Activated T-helper 2 cell treated with anti-CD3 and anti-CD28 coated beads, Interferon-gamma antibody, Interleukin-2, Interleukin-4, amounts not matched to agents 10 μg/mL and 5 μg/mL and 100 μg/mL, durations not matched to agents 14 hours and 24 hours and 36 hours (primary cell): ENCODE data around the gene EIF4G1. TPM values are rescaled to one million over a fixed set of nuclear protein-coding genes. Genes with fewer than 3 reads are reported as not detected.

Experiments used
- DNase-seq: peaks from one replicate; pipeline ENCODE4 v3.0.0; 2021; ENCODE audit warnings: low spot score
- H3K27ac Mint-ChIP-seq: one replicate; pipeline ENCODE4 v1.8.0; 2021; ENCODE audit warnings: mixed read lengths
- H3K27me3 Mint-ChIP-seq: one replicate; pipeline ENCODE4 v1.8.0; 2021; ENCODE audit warnings: low read depth, mixed read lengths
- H3K36me3 Mint-ChIP-seq: one replicate; pipeline ENCODE4 v1.8.0; 2021; ENCODE audit warnings: low read depth, mixed read lengths
- H3K4me1 Mint-ChIP-seq: one replicate; pipeline ENCODE4 v1.8.0; 2021; ENCODE audit warnings: low read depth, mixed read lengths
- H3K4me3 Mint-ChIP-seq: one replicate; pipeline ENCODE4 v1.8.0; 2021; ENCODE audit warnings: low read depth, mild to moderate bottlenecking, moderate library complexity, mixed read lengths
- H3K9me3 Mint-ChIP-seq: one replicate; pipeline ENCODE4 v1.8.0; 2021; ENCODE audit warnings: mixed read lengths
- intact Hi-C: fragments of 100-400 bp; cut with micrococcal nuclease; formaldehyde crosslinking; loops from one replicate; pipeline ENCODE4 v1.15.1; 2023
- total RNA-seq: library from RNA; stranded (reverse); gene quantifications from 2 replicates; pipeline ENCODE4 v1.2.3, GENCODE V29; 2022

The EIF4G1 gene
- total RNA-seq, 1 donor from 2014 or later = 628 TPM

DNA sequence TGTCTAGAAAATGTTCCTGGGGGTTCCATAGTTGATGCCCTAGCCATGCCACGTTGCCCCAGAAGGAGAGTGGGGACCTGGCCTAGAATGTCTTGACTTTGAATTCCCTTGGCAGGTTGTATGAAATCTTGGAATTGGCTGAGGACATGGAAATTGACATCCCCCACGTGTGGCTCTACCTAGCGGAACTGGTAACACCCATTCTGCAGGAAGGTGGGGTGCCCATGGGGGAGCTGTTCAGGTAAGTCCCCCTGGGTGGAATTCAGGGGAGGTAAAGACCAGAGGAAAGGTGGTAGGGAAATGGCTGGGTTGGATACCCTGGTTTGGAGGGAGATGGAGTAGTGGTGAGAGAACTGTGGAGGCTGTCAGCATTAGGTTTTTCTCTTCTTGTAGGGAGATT, 14.1 kb downstream of the EIF4G1 start:
- no peaks in the 10 kb centered on the region for H3K9me3 Mint-ChIP-seq
- no peak for DNase-seq
- H3K27ac Mint-ChIP-seq = no peak overlapping the region
- peaks cover 31% of the 10 kb centered on the region for H3K4me1 Mint-ChIP-seq
- peaks cover 97% of the 10 kb centered on the region for H3K36me3 Mint-ChIP-seq
- intact Hi-C loops = no loop called here
- no peak overlapping the region for H3K4me3 Mint-ChIP-seq
- H3K27me3 Mint-ChIP-seq = no peaks in the 10 kb centered on the region

DNA sequence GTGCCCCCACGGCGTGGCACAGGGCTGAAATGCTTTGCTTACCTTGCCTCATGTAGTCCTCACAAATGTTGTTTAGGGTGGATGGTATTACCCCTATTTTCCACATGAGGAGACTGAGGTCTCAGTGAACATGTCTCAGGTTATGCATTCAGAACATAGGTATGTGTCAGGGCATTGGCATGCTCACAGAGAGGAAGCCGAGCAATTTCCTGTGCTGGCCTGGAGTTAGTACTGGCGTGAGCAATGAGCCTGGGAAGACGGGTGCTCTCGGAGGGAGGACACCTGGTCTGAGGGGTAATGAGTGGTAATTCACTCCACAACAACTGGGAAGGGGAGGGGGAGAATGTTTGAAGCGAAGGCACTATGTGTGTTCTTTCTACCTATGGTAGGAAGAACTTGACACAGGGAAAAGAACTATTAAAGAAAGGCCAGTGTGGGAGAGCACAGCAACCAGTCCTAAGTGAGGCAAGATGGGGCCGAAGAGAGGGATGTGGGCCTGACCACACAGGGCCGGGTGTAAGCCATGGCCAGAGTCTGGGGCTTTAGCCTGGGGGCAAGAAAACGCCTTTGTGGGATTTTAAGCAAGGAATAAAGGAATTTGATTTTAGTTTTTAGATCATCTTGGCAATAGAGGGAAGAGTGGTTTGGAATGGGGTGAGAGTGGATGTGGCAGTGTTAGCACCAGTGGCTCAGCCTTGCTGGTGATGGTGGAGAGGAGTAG, 18.1 kb downstream of the EIF4G1 start:
- Mint-ChIP-seq H3K4me1 (peaks cover 49% of the 10 kb centered on the region), H3K9me3 (no peaks in the 10 kb centered on the region), H3K36me3 (peaks cover 74% of the 10 kb centered on the region), H3K4me3 (no peak overlapping the region), H3K27ac (peak overlapping the region; percentile 95), H3K27me3 (no peaks in the 10 kb centered on the region)
- DNase-seq = no peak
- intact Hi-C loops = no loop called here

DNA sequence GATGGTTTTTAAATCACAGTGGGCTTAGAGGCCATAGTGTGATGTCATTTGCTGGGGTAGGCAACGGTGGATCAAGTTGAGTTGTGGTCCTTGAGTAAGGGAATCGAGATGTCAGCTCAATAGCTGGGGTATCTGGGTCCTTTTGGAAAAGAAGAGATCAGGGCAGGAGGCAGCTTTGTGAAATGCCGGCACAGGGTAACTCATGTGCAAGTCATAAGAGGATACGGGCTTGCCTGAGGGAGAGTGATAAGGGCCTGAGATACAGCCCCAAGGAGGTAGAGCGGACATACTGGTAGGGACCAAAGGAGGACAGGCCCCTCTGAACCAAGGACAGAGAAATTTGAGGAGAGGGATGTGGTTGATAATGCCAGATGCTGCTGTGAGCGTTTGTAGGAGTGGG, 18.8 kb downstream of the EIF4G1 start:
- intact Hi-C loops = no loop called here
- DNase-seq = no peak
- Mint-ChIP-seq H3K4me1 (peaks cover 54% of the 10 kb centered on the region), H3K9me3 (no peaks in the 10 kb centered on the region), H3K27me3 (no peaks in the 10 kb centered on the region), H3K27ac (peak overlapping the region; percentile 95), H3K4me3 (no peak overlapping the region), H3K36me3 (peaks cover 69% of the 10 kb centered on the region)

DNA sequence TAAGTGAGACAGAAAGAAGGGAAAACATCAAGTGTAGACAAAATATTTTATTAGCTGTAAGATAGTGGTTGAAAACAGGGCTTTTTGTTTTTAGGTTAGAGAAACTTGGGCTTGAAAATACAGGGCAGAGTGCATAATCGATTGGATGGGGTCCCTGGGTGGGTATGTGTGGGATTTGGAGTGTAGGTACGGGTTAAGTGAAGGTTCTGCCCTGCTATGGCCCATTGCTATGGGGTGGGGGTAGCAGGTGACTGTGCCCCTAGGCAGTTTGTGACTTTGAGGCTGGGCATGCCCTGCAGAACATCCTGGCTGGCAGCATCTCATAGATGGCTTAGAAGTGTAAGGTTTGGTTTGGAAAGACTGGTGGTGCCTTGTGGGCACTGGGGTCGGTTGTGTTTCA, 19.3 kb downstream of the EIF4G1 start:
- H3K36me3 Mint-ChIP-seq = peaks cover 64% of the 10 kb centered on the region

DNA sequence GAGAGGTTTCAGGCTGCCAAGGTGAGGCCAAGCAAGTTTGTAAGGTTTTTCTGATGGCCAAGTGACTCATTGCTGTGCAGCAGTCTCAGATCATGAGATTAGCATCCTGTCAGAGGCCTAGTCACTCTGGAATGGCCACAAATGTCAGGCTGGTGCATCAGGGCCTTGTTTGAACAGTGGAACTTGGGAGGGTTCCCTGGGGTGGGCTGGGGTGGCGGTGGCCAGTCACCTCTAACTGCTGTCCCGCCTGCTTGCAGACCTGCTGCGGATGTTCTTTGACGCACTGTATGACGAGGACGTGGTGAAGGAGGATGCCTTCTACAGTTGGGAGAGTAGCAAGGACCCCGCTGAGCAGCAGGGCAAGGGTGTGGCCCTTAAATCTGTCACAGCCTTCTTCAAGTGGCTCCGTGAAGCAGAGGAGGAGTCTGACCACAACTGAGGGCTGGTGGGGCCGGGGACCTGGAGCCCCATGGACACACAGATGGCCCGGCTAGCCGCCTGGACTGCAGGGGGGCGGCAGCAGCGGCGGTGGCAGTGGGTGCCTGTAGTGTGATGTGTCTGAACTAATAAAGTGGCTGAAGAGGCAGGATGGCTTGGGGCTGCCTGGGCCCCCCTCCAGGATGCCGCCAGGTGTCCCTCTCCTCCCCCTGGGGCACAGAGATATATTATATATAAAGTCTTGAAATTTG, 20.2 kb downstream of the EIF4G1 start:
- H3K4me3 Mint-ChIP-seq = peak overlapping the region; percentile 65
- DNase-seq = peak; percentile 42
- no peaks in the 10 kb centered on the region for H3K9me3 Mint-ChIP-seq
- peak overlapping the region; percentile 95 for H3K27ac Mint-ChIP-seq
- no peaks in the 10 kb centered on the region for H3K27me3 Mint-ChIP-seq
- peaks cover 55% of the 10 kb centered on the region for H3K36me3 Mint-ChIP-seq
- peaks cover 50% of the 10 kb centered on the region for H3K4me1 Mint-ChIP-seq
- intact Hi-C loops = loop anchor here (1.0 to 2.0 kb wide), 3 partner anchors 20 to 36 kb away; partner anchors contain the start of genes EIF4G1 and PSMD2

More for the DNA sequence above, 19.3 kb downstream of the EIF4G1 start:
- peak overlapping the region; percentile 17 for H3K4me3 Mint-ChIP-seq
- peaks cover 53% of the 10 kb centered on the region for H3K4me1 Mint-ChIP-seq
- DNase-seq = no peak
- H3K27me3 Mint-ChIP-seq = no peaks in the 10 kb centered on the region
- peak overlapping the region; percentile 95 for H3K27ac Mint-ChIP-seq
- intact Hi-C loops = loop anchor here (1.0 to 2.0 kb wide), 3 partner anchors 19 to 35 kb away; partner anchors contain the start of genes EIF4G1 and PSMD2
- no peaks in the 10 kb centered on the region for H3K9me3 Mint-ChIP-seq

DNA sequence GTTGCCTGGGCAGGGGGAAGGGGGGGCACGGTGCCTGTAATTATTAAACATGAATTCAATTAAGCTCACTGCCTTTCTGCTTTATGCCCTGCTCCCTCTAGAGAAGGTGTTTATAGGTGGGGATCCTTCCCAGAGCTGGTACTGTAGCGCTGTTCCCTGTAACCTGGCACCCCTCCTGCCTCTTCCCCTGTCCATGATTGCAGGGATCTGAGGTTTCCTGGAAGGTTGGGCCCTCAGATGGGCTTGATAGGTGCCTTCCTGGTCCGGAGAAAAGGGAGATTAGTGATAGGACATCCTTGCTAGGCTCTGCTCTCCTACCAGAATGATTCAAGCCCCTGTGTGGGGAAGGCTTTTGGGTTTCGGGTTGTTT, 20.9 kb downstream of the EIF4G1 start:
- peaks cover 50% of the 10 kb centered on the region for H3K36me3 Mint-ChIP-seq
- intact Hi-C loops = loop anchor here (2.0 kb wide), 2 partner anchors 20 to 36 kb away; partner anchors contain the start of genes EIF4G1 and PSMD2
- no peaks in the 10 kb centered on the region for H3K9me3 Mint-ChIP-seq
- peaks cover 50% of the 10 kb centered on the region for H3K4me1 Mint-ChIP-seq
- peak overlapping the region; percentile 64 for H3K4me3 Mint-ChIP-seq
- DNase-seq = no peak
- H3K27me3 Mint-ChIP-seq = no peaks in the 10 kb centered on the region
- H3K27ac Mint-ChIP-seq = peak overlapping the region; percentile 86

DNA sequence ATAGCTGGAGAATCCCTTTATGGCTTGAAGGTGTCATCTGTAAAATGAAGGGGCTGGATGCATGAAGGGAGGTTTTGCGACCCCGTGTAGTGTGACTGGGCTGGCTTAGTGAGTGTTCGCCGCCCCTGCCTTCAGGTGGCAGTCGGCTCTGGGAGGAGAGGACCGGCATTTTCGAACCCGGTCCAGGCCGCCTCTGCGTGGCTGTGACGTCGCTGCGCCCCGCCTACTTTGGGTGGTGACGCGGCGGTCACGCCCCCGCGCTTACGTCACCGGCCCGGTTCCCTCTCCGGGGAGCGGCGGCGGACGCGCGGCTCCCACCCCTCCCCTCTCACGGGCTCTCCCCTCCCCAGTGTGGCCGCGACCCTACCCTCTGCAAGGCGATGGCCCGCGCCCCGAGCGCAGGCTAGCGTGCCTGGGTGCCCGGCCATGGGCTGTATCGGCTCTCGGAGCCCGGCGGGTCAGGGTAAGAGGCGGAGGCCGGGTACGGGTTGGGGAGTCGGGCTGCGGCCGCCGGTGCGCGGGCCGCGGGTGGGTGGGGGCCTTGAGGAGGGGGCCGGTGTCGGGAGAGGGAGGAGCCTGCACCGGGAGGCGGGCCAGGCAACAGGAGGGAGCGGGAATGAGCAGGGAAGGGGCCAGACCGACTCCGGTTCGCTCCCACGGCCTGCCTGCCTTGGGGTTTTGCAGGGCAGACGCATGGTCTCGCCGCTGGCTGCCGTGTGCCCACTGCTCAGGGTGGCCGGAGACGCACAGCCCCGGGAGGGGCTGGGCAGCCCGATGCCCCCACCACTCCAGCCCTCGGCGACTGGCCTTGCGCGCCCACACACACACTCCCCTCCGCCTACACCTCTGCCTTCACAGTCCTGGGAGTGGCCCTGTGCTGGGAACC, 21.5 kb downstream of the EIF4G1 start:
- H3K27ac Mint-ChIP-seq = peak overlapping the region; percentile 87
- H3K36me3 Mint-ChIP-seq = peaks cover 45% of the 10 kb centered on the region
- H3K4me3 Mint-ChIP-seq = peak overlapping the region; percentile 88
- H3K4me1 Mint-ChIP-seq = peaks cover 54% of the 10 kb centered on the region
- no peaks in the 10 kb centered on the region for H3K27me3 Mint-ChIP-seq
- DNase-seq = peak; percentile 81
- H3K9me3 Mint-ChIP-seq = no peaks in the 10 kb centered on the region
- intact Hi-C loops = loop anchor here (2.0 kb wide), 2 partner anchors 21 to 37 kb away; partner anchors contain the start of genes EIF4G1 and PSMD2

DNA sequence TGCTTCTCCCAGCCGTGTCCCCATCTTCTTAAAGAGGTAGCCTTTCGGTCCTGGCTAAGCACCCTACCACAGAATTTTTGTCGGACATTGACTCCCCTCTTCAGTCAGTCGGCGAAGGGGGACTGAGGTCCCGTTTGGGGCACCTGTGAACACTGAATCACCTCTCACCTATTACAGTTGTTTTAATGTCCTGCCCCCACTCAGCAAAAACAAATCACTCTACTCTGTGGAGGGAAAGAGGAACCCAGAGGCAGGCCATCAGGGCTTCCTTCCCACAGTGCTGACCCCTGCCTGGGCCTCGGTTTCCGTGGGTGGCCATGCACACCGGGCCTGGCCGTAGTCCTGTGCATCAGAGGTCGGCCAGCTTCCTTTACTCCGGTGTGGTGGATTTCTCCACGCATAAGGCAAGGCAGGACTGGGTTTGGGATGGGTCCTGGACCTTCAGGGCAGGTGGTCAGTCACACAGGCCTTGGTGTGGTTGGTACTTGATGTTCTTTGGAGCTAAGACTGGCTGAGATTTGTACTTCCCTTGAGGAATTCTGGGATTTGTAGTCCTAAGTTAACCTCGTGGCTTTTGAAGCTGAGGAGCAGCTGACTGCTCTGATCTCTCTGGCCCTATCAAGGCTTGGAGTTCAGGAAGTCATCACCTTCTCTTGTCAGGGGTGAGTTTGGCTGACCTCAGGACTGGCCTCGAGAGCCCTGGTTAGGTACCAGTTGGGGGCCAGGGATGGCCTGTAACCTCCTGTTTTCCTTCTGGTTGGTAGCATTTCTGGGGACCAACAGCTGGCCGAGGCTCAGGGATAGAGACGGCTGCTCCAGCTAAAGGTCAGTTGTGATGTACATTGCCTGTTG, 22.4 kb downstream of the EIF4G1 start:
- DNase-seq = no peak
- intact Hi-C loops = no loop called here
- Mint-ChIP-seq H3K36me3 (peaks cover 36% of the 10 kb centered on the region), H3K27me3 (no peaks in the 10 kb centered on the region), H3K27ac (peak overlapping the region; percentile 87), H3K4me3 (peak overlapping the region; percentile 88), H3K4me1 (peaks cover 54% of the 10 kb centered on the region), H3K9me3 (no peaks in the 10 kb centered on the region)

DNA sequence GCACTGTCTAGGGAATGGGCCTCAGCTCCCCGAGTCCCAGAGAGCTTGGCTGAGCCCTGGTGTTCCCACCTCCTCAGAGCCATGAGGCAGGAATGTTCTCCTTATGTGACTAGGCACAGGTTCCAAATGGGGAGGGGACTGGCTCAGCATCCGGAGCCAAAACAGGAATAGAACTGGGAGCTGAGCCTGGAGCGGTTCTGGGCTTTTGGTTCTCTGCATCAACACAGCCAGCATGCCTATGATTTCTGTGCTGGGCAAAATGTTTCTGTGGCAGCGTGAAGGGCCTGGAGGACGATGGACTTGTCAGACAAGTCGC, 23.0 kb downstream of the EIF4G1 start, which contains the start of gene FAM131A:
TSS of gene FAM131A (plus strand) at position 202 of the 316 bp plus-strand sequence. CDS start at position 233, 31 bp downstream.
- DNase-seq = no peak
- peak within 1 kb of the TSS; percentile 88 for H3K4me3 Mint-ChIP-seq
- H3K4me1 Mint-ChIP-seq = peaks cover 51% of the 10 kb centered on the region
- intact Hi-C loops = no loop called here
- H3K9me3 Mint-ChIP-seq = no peaks in the 10 kb centered on the region
- H3K27me3 Mint-ChIP-seq = no peaks in the 10 kb centered on the region
- H3K36me3 Mint-ChIP-seq = peaks cover 30% of the 10 kb centered on the region
- peak within 1 kb of the TSS; percentile 87 for H3K27ac Mint-ChIP-seq

DNA sequence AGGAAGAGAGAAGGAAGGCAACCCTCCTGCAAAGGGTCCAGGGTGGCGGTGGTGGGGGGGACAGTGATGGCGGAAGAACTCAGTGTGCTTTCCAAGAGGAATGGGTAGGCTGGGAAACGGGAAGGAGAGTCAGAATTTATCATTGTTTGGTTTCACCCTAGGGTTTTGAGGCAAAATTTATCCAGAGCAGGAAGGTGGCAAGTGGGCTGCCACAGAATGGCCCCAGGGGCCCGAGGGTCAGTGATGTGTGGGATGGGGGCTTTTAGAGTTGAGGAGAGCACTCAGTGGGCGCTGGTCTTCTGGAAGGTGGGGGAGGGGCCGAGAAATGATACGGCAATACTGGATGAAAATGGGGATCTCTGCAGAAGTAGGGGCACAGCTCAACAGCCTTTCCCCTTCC, 23.6 kb downstream of the EIF4G1 start:
- H3K4me1 Mint-ChIP-seq = peaks cover 45% of the 10 kb centered on the region
- H3K4me3 Mint-ChIP-seq = peak overlapping the region; percentile 9
- H3K27me3 Mint-ChIP-seq = no peaks in the 10 kb centered on the region
- peaks cover 24% of the 10 kb centered on the region for H3K36me3 Mint-ChIP-seq
- DNase-seq = no peak
- H3K27ac Mint-ChIP-seq = peak overlapping the region; percentile 21
- intact Hi-C loops = no loop called here
- no peaks in the 10 kb centered on the region for H3K9me3 Mint-ChIP-seq

DNA sequence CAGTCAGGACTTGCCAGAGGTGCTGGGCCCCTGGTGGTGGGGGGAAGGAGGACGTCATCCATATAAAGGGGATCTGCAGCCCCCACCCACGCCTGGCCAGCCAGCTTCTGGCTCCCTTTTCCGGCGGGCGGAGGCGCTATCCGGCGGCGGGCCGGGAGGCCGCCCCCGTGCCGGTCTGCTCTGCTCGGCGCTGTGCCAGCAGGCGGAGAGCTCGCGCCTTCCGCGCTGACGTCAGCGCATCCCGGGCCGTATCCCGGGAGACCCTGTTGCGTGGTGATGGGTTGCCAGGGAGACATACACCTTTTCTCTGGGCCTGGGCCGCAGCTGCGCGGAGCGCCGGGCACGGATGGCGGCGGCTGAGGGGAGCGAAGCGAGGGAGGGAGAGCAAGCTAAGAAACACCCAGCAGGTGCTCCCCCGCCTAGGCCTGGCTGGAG, 24.1 kb downstream of the EIF4G1 start:
- no peaks in the 10 kb centered on the region for H3K9me3 Mint-ChIP-seq
- H3K36me3 Mint-ChIP-seq = peaks cover 19% of the 10 kb centered on the region
- peak overlapping the region; percentile 9 for H3K4me3 Mint-ChIP-seq
- H3K4me1 Mint-ChIP-seq = peaks cover 39% of the 10 kb centered on the region
- H3K27ac Mint-ChIP-seq = no peak overlapping the region
- no peak for DNase-seq
- no peaks in the 10 kb centered on the region for H3K27me3 Mint-ChIP-seq
- intact Hi-C loops = no loop called here

DNA sequence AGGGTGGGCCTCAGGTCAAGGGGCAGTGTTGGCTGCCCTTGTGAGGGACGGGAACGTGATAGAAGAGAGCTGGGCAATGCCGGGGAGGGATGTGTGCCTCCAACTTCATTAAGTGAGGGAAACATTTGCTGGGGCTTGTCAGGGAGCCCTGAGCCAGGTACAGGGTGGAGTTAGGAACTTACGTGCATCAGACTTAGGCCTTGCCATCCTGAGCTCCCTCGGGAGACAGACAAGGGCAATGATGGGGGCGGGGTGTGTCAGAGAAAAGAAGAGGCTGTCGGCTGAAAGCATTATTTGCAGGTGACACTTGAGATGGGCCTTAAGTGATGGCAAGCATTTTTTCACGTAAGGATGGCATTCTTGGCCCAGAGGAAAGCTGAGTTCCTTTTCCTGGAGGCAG, 24.6 kb downstream of the EIF4G1 start:
- peak overlapping the region; percentile 2 for H3K27ac Mint-ChIP-seq
- H3K27me3 Mint-ChIP-seq = no peaks in the 10 kb centered on the region
- peaks cover 34% of the 10 kb centered on the region for H3K4me1 Mint-ChIP-seq
- intact Hi-C loops = no loop called here
- no peaks in the 10 kb centered on the region for H3K9me3 Mint-ChIP-seq
- peaks cover 14% of the 10 kb centered on the region for H3K36me3 Mint-ChIP-seq
- DNase-seq = no peak
- no peak overlapping the region for H3K4me3 Mint-ChIP-seq
